ENCODE results near the gene PUSL1.

The PUSL1 gene

DNA sequence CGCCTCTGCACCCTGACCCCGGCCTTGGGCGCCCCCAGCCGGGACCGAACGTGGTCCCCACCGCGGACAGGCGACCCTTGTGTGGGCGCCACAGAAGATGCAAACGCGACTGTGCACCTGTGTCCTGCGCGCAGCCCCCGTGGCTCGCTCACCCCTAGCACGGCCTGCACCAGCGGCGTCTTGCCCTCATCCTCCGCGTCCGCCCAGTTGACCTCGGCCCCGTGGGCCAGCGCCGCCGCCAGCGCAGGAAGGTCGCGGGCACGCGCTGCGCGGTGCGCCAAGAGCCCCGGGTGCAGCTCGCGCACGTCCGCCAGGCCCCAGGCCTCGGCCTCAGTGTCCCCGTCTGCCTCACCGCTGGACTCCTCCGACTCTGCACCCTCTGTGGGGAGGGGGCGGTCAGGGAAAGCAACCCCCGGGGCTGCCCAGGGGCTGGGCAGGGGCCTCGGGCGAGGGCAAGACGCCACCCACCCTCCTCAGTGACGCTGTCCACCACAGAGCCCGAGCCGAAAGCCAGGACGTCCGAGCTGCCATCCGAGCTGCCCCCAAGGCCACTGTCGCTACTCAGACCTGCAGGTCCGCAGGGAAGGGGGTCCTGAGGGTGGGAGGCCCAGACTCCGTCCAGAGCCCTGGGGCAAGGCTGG, 14.0 kb upstream of the PUSL1 start:
- TF ChIP-seq GATA3 (IDR thresholded peaks at IDR 0.05; ENCODE audit: low read depth, low read length) (no peak), GATA2 (IDR thresholded peaks at IDR 0.05; ENCODE audit: low read depth, low read length) (no peak)

DNA sequence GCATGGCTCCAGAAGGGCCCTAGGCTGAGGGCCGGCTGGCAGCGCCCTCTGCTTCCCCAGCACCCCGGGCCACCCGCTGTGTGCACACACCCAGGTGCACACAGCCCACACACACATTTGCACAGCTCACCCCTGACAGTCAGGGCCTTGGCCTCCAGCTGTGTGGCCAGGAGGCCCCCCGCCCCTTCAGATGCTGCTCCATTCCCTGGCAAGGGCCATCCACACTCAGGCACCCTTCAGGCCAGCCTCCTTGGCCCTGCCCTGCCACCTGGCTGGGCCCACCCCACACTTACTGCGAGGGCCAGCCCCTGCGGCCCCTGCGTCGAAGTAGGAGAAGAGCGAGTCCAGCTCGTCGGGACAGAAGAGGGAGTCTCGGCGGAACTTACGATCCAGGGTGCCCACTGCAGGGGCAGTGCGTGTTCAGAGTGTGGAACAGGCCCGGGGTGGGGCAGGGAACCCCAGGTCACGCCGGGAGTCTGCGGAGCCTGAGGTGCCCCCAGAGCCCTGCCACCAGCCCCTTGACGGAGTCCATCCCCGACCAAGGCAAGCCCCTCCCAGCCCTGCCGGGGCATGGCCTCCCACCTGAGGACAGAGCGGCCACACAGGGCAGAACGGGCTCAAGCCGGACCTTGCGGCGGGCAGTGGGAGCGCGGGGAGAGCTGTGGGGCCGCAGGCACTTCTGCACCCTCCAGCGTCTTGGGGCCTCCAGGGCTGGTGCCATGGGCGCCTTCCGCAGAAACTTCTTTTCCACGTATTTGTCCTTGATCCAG, 13.1 kb upstream of the PUSL1 start:
- TF ChIP-seq GATA2 (IDR thresholded peaks at IDR 0.05; ENCODE audit: low read depth, low read length) (no peak), GATA3 (IDR thresholded peaks at IDR 0.05; ENCODE audit: low read depth, low read length) (no peak)

DNA sequence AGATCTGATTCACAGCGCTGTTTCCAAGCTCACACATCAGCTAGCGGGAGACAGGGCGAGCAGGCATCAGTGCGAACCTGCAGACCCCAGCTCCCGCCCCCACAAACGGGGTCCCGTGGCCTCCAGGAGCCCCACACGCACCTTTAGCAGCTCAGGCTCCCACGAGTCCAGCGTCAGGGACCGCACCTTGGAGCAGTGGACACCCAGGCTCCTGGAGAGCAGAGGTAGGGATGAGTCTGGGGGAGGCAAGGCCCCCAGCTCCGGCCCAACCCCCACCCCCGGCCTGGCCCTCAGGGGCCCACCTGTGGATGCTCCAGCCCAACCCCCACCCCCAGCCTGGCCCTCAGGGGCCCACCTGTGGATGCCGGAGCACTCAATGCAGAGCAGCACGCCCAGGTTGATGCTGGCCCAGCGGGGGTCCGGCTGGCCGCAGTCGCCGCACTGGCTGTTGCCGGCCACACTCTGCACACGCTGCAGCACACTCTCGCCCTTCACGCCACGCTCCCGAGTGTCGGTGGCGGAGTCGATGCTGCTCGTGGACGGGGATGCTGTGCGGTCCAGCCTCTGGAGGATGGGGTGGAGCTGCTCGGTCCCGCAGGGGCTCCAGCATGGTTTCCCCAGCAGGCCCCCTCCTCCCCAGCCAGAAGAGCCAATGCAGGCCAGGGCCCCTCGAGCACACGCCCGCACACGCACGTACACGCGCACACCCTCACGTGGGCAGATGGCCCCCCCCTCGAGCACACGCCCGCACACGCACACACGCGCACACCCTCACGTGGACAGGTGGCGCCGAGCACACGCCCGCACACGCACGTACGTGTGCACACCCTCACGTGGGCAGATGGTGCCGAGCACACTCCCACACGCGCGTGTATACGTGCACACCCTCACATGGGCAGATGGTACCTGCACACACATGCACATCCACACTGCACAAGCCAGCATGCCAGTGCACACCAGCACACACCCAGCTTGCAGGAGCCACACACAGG, 12.0 kb upstream of the PUSL1 start:
- TF ChIP-seq GATA3 (IDR thresholded peaks at IDR 0.05; ENCODE audit: low read depth, low read length) (no peak), GATA2 (IDR thresholded peaks at IDR 0.05; ENCODE audit: low read depth, low read length) (no peak)

DNA sequence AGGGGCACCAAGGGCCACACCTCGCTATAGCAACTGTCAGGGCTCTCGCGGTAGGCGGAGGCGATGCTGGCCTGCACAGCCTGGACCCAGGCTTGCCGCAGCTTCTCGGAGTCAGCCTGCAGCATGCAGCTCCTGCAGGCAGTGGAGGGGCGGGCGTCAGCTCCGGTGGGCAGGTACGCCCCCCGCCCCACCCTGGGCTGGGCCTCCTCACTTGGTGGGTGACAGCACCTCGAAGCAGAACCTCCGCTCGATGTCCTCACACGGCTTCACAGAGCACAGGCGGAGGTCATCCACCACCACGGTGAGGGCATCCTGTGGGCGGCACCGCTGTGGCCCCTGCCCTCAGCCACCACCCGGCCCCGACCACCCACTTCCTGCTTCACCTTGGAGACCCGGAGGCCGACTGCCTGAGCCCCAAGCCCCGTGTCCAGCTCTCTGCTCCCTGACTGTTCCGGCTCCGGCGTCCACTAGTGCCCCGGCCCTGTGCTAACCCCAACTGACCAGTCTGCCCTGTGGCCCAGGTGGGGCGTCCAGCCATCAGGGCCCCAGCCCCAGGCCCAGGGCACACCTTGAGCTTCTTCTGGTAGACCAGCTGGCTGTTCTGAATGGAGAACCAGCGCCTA, 10.5 kb upstream of the PUSL1 start:
- TF ChIP-seq GATA2 (IDR thresholded peaks at IDR 0.05; ENCODE audit: low read depth, low read length) (no peak), GATA3 (IDR thresholded peaks at IDR 0.05; ENCODE audit: low read depth, low read length) (no peak)

DNA sequence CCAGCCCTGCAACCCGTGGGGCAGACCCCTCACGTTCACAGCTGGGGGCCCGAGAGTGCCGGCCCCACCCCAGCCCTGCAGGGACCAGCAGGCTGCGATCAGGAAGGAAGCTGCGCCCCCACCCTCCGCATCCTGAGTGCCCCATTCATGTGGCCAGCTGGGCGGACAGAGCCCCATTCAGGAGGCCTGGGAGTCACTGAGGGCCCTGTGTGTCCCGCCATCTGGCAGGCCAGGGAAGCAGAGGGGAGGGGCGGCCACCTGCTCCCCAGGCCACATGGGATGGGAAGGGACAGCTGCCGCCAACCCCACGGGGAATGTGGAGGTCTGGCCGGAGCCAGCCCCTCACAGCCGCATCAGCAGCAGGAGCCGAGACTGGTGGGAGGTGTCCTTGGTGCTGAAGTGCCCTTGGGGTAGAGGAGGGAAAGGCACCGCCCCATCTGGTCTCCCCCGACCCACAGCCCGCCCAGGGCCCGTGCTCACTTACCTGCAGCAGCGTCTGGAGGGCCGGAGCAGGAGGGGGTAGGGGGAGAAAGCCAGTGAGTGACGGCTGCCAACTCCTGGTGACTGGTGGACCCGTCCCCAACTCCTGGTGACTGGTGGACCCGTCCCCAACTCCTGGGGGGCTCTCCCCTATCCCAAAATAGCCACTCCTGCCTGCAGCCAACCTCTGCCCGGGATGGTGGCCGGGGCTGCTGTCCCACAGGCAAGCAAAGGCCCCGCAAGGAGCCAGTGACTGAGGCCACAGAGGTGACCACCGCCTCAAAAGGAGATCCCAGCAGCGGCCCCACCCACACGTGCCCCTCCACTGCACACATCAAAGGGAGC, 9.3 kb upstream of the PUSL1 start:
- no peak for TF ChIP-seq GATA2 (IDR thresholded peaks at IDR 0.05; ENCODE audit: low read depth, low read length)
- TF ChIP-seq GATA3 (IDR thresholded peaks at IDR 0.05; ENCODE audit: low read depth, low read length) = no peak

- TF ChIP-seq GATA2 (IDR thresholded peaks at IDR 0.05; ENCODE audit: low read depth, low read length) = no peak
- TF ChIP-seq GATA3 (IDR thresholded peaks at IDR 0.05; ENCODE audit: low read depth, low read length) = no peak
These were observed 8.6 kb upstream of the PUSL1 start for GRCh38 chr1:1299686-1300351.

GRCh38 chr1:1300352-1300739, 8.1 kb upstream of the PUSL1 start:
- TF ChIP-seq GATA3 (IDR thresholded peaks at IDR 0.05; ENCODE audit: low read depth, low read length) (no peak), GATA2 (IDR thresholded peaks at IDR 0.05; ENCODE audit: low read depth, low read length) (no peak)

GRCh38 chr1:1302006-1302430, 6.4 kb upstream of the PUSL1 start:
- no peak for TF ChIP-seq GATA3 (IDR thresholded peaks at IDR 0.05; ENCODE audit: low read depth, low read length)
- no peak for TF ChIP-seq GATA2 (IDR thresholded peaks at IDR 0.05; ENCODE audit: low read depth, low read length)

GRCh38 chr1:1302951-1303509, 5.4 kb upstream of the PUSL1 start:
- TF ChIP-seq GATA3 (IDR thresholded peaks at IDR 0.05; ENCODE audit: low read depth, low read length) = no peak
- no peak for TF ChIP-seq GATA2 (IDR thresholded peaks at IDR 0.05; ENCODE audit: low read depth, low read length)

DNA sequence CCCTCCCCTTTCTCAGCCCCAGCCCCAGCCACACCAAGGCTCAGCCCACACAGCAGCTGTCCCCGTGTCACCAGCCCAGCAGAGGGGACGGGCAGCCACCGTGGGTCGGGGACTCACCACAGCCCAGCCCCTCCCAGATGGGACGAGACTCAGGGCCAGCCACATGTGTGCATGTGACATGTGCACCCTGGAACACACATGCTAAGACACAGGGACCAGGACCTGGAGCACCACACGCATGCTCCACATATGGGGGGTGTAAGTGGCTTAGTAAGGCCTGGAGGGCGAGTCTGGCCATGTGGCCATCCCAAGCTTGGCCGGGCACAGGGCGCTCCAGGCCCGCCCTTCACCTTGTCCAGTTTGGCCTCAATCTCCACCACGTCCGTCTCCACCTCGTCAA, 4.7 kb upstream of the PUSL1 start:
- TF ChIP-seq GATA3 (IDR thresholded peaks at IDR 0.05; ENCODE audit: low read depth, low read length) (no peak), GATA2 (IDR thresholded peaks at IDR 0.05; ENCODE audit: low read depth, low read length) (no peak)

GRCh38 chr1:1304331-1305299, 3.8 kb upstream of the PUSL1 start:
- TF ChIP-seq GATA2 (IDR thresholded peaks at IDR 0.05; ENCODE audit: low read depth, low read length) (no peak), GATA3 (IDR thresholded peaks at IDR 0.05; ENCODE audit: low read depth, low read length) (no peak)

All from SH-SY5Y (cell line).